Measurements from ENCODE around the gene LRRC4C. TPM values are rescaled to one million over a fixed set of nuclear protein-coding genes. Genes with fewer than 3 reads are reported as not detected.

LRRC4C gene
- total RNA-seq, 1 donor from 2014 or later, result not detected

DNA sequence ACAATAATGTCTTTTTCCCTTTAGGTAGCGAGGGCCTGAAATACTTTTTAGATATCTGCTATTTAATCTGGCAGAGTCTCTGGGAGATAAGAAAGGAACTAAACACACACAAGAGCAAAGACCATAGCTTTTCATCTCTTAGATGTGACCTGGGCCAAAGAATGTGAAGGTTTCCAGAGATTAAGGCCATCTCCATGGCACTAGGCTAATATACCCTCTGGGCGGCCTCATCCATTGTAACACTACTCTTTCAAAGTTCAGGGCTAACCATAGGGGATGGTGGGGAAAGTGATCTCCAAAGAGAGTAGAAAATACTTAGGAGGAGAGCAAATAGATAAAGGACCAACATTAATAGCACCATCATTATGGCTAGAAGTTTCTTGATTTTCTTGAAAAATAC lies 326.4 kb downstream of the LRRC4C start:
- DNase-seq (ENCODE audit: low read depth in 2 of 2), result no peak

DNA sequence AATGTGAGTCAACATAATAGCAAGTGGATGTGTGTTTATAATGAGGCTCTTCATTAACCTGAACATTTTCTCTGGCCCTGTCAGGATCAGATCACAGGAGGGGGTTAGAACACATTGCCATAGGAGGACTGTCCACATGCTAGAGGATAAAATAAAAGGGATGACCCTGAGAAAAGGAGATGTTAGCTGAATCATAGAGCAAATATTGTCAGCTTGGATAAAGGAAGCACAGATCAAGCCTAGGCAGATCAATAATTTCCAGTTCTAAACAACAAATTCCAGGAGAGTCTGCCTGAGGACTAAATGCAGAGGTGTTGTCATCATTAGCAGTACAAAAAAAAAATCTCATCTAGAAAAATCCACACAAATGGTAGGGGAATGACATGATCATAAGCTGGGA lies 337.9 kb downstream of the LRRC4C start:
- no peak for DNase-seq (ENCODE audit: low read depth in 2 of 2)

- no peak for DNase-seq (ENCODE audit: low read depth in 2 of 2)
Measured at GRCh38 chr11:41119484-41119883, 340.0 kb downstream of the LRRC4C start.

DNA sequence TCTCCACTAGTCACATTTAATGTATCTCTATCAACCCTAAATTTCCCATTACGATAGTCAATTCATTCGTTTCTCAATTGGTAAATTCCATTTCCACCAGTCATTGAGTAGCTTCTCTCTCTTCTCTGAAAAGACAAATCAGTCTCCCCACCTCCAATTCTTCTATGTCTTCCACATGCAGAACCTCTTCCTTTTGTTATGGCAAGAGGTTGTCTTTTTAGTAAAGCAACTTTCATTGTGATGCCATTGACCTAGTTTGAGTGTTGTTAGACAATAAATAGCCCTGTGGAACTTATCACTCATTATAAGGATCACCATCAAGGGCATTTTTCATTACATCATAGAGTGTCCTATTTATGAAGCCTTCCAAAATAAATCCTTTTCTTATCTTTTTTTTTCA lies 340.9 kb downstream of the LRRC4C start:
- no peak for DNase-seq (ENCODE audit: low read depth in 2 of 2)

DNA sequence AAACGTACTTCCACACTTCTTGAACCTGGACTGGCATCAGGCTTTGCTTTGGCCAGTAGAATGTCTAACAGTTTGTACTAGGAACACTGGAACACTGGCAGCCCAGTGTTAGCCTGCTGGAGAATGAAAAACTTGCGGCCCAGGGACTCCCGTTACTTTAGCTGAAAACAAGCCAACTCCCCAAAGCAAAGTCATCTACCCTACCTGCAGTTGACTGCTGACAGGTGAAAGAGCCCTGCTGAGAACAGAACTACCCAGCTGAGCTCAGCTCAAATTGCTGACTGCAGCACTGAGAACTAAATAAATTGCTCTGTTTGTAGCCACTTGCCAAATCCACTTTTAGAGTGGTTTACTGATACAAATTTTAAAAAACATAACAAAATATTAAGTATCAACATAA lies 342.5 kb downstream of the LRRC4C start:
- no peak for DNase-seq (ENCODE audit: low read depth in 2 of 2)

DNA sequence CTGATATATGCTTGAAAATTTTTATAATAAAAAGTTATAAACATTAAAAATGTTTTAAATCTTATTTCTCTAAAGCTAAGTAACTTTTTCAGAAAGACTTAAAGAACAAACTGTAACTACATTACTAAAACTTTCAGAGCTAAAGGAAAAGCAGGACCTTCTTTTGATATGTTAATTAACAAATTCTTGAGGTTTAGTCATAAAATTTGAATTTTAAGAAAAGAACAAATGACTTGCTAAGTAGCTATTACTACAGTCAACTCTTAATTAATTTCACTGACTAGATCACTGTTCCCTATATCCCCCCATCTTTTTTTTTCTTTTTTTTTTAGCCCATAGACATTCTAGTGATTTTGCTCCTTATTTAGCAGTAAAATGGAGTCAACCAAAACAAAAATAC lies 344.4 kb downstream of the LRRC4C start:
- no peak for DNase-seq (ENCODE audit: low read depth in 2 of 2)

DNA sequence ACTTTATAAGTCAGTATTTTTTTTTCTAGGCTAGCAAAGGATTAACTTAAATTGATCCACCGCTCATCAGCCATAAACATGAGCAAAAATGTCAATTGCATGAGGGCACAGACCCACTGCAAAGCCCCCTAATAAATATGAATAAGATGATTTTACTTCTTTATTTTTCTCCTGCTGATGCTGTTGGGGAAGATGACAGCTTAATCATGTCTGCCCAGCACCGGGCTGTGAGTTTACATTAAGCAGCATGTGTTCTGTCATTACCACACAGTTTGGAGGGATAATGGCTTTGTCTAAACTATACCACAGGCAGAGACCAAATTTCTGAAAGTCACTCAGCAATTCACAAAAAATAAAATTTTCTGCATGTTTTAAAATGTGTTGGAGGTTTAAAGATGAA lies 346.3 kb downstream of the LRRC4C start:
- DNase-seq (ENCODE audit: low read depth in 2 of 2), result no peak

DNA sequence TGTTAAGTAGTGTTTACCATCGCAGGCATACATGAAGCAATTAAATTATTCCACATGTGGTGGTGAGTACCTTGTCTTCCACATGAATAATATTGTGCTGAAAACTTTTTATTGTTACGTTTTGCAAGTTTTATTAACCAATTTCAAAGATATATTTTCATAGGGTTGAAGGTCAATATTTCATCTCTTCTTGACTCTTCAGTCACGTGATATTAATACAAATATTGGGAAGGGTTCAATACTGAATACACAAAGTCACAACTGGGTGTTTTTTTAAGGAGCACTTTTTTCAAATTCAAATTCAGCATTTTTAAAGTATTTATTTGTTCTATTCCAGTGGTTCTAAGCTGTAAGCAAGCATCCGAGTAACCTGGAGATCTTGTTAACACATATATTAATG lies 348.9 kb downstream of the LRRC4C start:
- no peak for DNase-seq (ENCODE audit: low read depth in 2 of 2)

DNA sequence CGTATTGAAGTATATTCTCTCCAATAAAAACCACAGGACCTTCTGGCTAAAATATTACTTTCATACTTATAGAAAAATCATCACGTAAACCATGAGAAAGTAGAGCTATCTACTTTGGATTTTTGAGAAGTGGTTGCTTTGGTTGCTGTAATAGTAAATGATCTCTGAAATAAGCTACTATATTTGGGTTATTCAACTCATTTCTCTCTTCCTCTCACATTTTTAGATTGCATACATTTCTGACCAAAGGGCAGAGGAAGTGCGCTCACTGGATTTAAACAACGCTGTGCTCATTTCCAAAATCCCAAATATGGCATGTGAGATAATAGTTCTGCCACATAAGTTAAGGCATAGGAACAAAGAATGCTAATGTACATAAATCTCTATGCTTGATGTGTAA lies 357.0 kb downstream of the LRRC4C start:
- DNase-seq (ENCODE audit: low read depth in 2 of 2), result no peak

DNA sequence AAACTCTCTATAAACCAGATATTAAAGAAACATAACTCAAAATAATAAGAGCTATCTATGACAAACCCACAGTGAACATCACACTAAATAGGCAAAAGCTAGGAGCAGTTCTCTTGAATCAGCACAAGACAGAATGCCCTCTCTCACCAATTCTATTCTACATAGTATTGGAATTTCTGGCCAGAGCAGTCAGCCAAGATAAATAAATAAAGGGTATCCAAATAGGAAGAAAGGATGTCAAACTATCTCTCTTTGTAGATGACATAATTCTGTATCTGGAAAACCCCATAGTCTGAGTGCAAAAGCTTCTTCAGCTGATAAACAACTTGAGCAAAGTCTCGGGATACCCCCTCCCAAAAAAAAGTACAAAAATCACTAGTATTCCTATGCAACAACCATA lies 359.8 kb downstream of the LRRC4C start:
- DNase-seq (ENCODE audit: low read depth in 2 of 2), result no peak

- DNase-seq (ENCODE audit: low read depth in 2 of 2), result no peak
Measured at GRCh38 chr11:41085123-41085522, 374.3 kb downstream of the LRRC4C start.

GRCh38 chr11:41081756-41082285 lies 377.6 kb downstream of the LRRC4C start:
- no peak for DNase-seq (ENCODE audit: low read depth in 2 of 2)

DNA sequence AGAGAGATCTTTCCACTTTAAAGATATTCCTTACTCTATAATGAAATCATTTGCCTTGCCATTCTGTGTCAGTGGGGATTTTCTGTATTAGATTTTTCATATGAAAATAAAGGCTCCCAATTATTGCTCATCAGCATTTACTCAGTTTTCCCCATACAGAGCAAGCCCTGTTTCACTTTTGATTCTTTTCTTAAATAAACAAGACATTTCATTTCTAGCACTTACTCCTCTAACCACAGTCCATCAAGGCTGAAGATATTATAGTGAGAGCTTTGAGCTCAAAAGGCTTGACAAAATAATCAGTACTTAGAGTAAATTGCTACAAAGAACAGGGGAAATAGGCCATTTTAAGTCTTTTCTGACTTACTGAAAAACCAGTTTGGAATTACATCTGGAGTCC lies 385.1 kb downstream of the LRRC4C start:
- no peak for DNase-seq (ENCODE audit: low read depth in 2 of 2)

DNA sequence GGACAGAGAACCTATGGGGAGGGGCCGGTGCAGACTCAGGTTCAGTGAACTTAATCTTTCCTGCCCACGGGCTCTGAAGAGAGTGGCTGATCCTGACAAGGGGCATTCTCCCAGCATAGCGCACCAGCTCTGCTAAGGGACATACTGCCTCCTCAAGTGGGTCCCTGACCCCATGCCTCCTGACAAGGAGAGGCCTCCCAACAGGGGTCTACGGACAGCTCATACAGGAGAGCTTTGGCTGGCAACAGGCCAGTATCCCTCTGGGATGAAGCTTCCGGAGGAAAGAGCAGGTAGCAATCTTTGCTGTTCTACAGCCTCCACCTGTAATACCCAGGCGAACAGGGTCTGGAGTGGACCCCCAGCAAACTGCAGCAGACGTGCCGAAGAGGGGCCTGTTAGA lies 394.0 kb downstream of the LRRC4C start:
- no peak for DNase-seq (ENCODE audit: low read depth in 2 of 2)

- DNase-seq (ENCODE audit: low read depth in 2 of 2), result no peak
Measured at GRCh38 chr11:41058138-41058537, 401.3 kb downstream of the LRRC4C start.

GRCh38 chr11:41056892-41057569 lies 402.4 kb downstream of the LRRC4C start:
- DNase-seq (ENCODE audit: low read depth in 2 of 2), result no peak

- no peak for DNase-seq (ENCODE audit: low read depth in 2 of 2)
Measured at GRCh38 chr11:41053894-41054293, 405.6 kb downstream of the LRRC4C start.

DNA sequence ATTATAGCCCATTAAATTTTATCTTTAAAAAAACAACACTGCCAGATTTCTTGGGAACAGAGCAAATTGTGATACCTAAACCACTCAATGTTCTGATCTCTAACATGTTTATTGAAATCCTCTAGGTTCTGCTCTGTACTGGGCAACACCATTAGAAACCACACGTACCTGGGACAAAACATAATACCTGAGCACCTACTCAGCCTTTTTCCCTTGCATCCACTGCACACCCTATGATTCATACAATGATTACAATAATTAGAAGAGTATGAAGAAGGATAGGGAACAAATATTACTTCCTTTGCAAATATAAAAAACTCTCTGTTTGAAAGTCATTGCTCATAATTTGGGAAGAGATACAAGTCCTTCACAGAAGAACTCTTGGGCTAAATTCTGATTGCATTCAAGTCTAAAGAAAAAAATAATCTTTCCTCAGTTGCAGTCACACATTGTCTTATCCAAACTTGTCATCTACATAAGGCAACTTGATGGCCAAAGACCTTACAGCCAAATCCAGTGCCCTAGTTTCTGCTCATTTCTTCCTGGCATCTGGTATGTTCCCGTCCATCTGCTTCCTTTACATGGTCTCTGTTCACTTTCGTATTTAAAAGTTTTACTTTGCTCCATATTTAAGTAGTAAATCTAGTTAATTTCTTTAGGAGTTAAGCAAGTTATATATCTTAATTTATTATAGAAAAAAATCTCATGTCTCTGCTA lies 407.4 kb downstream of the LRRC4C start:
- no peak for DNase-seq (ENCODE audit: low read depth in 2 of 2)

DNA sequence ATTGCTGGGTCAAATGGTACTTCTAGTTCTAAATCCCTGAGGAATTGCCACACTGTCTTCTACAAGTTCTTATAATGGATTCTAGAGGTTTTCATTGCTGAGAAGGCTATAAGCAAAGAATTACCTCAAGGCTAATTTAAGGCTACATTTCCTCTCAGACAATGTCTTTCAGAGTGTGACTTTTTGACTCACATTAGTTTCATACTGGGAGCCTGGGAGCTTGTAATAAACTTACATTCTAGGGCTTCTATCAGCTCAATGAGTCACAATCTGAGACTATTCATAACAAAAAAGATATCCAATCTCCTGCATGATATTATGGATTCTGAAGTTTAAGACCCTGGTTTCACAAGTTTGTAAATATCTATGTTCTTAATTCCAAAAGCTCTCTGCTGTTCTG lies 408.7 kb downstream of the LRRC4C start:
- DNase-seq (ENCODE audit: low read depth in 2 of 2), result no peak

DNA sequence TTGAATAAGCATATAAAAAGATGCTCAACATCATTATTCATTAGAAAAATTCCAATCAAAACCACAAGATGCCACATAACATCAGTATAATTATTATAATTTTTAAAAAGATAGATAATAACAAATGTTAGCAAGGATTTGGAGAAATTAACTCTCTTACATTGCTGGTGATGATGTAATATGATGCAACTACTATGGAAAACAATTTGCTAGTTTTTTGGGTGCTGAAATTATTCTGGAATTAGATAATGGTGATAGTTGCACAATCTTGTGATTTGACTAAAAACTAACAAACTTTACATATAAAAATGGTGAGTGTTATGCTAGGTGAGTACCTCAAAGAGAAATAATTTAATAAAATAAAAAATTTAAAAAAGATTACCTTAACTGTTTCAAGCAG lies 412.2 kb downstream of the LRRC4C start:
- no peak for DNase-seq (ENCODE audit: low read depth in 2 of 2)

DNA sequence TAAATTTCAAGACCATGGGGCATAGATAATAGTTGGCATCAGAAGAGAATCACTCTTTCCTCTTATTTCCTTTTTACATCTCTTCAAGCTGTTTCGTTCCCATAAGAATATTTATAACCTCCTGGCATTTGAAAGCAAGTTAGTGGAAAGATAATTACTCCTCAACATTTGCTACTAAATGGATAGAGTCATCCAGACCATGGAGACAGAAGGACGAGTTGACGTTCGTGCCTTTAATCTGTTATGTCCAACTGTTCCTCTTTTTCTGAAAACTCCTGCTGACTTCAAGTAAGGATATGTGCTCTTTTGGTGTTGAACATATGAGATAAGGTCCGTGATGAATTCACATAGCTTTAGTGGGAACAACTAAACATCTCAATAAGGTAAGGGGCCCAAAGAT lies 414.2 kb downstream of the LRRC4C start:
- no peak for DNase-seq (ENCODE audit: low read depth in 2 of 2)

GRCh38 chr11:41044747-41045146 lies 414.7 kb downstream of the LRRC4C start:
- no peak for DNase-seq (ENCODE audit: low read depth in 2 of 2)

DNA sequence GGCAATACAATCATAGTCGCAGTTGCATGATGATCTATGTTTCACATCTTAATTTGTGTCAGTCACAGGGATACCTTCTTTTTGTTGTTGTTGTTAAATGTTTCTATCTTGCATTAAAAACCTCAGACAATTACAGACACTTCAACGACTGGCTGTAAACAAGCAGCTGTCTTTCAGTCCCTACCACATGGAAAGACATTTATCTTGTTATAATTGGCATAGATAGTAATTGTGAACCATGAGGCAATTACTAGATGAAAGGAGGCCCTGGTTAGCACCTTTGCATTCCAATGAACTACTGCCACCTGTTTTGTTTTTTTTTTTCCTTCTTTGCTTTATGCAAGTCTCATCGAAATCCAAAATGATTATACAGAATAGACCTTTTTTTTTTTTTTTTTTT lies 416.8 kb downstream of the LRRC4C start:
- DNase-seq (ENCODE audit: low read depth in 2 of 2), result no peak
